Measurements from ENCODE around the gene FOXF2. TPM values are rescaled to one million over a fixed set of nuclear protein-coding genes. Genes with fewer than 3 reads are reported as not detected.

FOXF2 gene
- total RNA-seq, 1 donor from 2014 or later, result 0.12 TPM

DNA sequence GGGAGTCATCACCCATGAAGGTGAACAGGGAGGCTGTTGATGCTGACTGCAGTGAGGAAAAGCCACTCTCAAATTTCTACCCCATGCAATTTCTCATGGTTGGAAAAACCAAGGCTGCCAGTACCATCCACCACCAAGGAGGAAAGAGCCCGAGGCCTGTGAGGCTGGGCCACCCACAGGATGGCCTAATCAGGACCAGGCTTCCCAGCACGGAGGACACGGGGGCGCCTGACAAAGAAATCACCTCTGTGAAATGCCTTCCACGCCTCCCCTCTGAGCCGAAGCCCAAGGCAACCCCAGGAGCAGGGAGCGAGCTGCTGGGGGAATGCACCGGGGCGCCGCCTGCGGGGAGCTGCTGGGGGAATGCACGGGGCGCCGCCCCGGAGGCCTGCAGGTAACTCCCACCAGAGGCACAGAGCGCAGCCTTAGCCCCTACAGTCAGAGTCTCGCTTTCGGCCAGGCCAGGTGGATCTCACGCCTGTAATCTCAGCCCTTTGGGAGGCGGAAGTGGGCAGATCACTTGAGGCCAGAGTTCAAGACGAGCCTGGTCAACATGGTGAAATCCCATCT is 26.9 kb downstream of the FOXF2 start:
- peaks cover 31% of the 10 kb centered on the region for H3K27me3 Mint-ChIP-seq (ENCODE audit: low read depth)
- peaks cover 12% of the 10 kb centered on the region for H3K9me3 Mint-ChIP-seq (ENCODE audit: low read depth)
- H3K36me3 Mint-ChIP-seq (ENCODE audit: low read depth), result peaks cover 2% of the 10 kb centered on the region
- no peak overlapping the region for H3K27ac Mint-ChIP-seq (ENCODE audit: unreplicated experiment)
- no peak for DNase-seq (ENCODE audit: low spot score)
- H3K4me1 Mint-ChIP-seq (ENCODE audit: low read depth), result no peaks in the 10 kb centered on the region
- no peak overlapping the region for H3K4me3 Mint-ChIP-seq (ENCODE audit: unreplicated experiment)
- TF ChIP-seq, protein P1, sequence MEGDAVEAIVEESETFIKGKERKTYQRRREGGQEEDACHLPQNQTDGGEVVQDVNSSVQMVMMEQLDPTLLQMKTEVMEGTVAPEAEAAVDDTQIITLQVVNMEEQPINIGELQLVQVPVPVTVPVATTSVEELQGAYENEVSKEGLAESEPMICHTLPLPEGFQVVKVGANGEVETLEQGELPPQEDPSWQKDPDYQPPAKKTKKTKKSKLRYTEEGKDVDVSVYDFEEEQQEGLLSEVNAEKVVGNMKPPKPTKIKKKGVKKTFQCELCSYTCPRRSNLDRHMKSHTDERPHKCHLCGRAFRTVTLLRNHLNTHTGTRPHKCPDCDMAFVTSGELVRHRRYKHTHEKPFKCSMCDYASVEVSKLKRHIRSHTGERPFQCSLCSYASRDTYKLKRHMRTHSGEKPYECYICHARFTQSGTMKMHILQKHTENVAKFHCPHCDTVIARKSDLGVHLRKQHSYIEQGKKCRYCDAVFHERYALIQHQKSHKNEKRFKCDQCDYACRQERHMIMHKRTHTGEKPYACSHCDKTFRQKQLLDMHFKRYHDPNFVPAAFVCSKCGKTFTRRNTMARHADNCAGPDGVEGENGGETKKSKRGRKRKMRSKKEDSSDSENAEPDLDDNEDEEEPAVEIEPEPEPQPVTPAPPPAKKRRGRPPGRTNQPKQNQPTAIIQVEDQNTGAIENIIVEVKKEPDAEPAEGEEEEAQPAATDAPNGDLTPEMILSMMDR (IDR thresholded peaks at IDR 0.05), result no peak

DNA sequence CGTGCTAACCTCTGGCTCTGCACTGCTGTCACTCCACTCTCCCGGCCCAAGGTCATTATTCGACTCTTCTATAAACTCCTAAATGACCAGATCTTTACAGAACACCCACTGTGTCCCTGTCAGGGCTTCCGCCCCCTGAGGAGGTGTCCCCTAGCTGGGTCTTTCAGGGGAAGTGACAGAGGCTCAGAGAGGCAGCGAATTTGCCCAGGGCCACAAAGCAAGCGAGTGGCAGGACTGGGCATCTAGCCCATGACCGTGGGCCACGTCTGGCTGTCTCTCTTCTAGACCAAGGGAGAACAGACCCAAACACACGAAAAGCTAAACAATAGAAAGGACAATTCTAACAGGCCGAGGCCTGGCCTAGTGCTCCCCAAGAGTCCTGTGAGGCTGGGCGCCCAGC is 27.4 kb downstream of the FOXF2 start:
- DNase-seq (ENCODE audit: low spot score), result no peak
- peaks cover 14% of the 10 kb centered on the region for H3K9me3 Mint-ChIP-seq (ENCODE audit: low read depth)
- peaks cover 2% of the 10 kb centered on the region for H3K36me3 Mint-ChIP-seq (ENCODE audit: low read depth)
- H3K27me3 Mint-ChIP-seq (ENCODE audit: low read depth), result peaks cover 29% of the 10 kb centered on the region
- no peak overlapping the region for H3K4me3 Mint-ChIP-seq (ENCODE audit: unreplicated experiment)
- H3K27ac Mint-ChIP-seq (ENCODE audit: unreplicated experiment), result no peak overlapping the region
- TF ChIP-seq, protein P1 (IDR thresholded peaks at IDR 0.05), result no peak
- no peaks in the 10 kb centered on the region for H3K4me1 Mint-ChIP-seq (ENCODE audit: low read depth)

DNA sequence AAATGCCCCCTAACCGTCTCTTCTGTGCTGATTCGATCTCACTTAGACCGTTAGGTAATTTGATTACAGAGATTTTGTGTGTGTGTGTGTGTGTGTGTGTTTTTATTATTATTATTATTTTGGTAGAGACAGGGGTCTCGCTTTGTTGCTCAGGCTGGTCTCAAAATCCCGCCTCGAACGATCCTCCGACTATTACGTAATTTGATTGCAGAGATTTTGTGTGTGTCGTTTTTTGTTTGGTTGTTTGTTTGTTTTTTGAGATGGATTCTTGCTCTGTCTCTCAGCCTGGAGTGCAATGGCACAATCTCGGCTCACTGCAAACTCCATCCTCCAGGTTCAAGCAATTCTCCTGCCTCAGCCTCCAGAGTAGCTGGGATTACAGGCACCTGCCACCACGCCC is 28.3 kb downstream of the FOXF2 start:
- no peak overlapping the region for H3K27ac Mint-ChIP-seq (ENCODE audit: unreplicated experiment)
- TF ChIP-seq, protein P1 (IDR thresholded peaks at IDR 0.05), result no peak
- DNase-seq (ENCODE audit: low spot score), result no peak
- peaks cover 23% of the 10 kb centered on the region for H3K27me3 Mint-ChIP-seq (ENCODE audit: low read depth)
- H3K36me3 Mint-ChIP-seq (ENCODE audit: low read depth), result peaks cover 2% of the 10 kb centered on the region
- H3K4me1 Mint-ChIP-seq (ENCODE audit: low read depth), result no peaks in the 10 kb centered on the region
- peaks cover 14% of the 10 kb centered on the region for H3K9me3 Mint-ChIP-seq (ENCODE audit: low read depth)
- H3K4me3 Mint-ChIP-seq (ENCODE audit: unreplicated experiment), result no peak overlapping the region

DNA sequence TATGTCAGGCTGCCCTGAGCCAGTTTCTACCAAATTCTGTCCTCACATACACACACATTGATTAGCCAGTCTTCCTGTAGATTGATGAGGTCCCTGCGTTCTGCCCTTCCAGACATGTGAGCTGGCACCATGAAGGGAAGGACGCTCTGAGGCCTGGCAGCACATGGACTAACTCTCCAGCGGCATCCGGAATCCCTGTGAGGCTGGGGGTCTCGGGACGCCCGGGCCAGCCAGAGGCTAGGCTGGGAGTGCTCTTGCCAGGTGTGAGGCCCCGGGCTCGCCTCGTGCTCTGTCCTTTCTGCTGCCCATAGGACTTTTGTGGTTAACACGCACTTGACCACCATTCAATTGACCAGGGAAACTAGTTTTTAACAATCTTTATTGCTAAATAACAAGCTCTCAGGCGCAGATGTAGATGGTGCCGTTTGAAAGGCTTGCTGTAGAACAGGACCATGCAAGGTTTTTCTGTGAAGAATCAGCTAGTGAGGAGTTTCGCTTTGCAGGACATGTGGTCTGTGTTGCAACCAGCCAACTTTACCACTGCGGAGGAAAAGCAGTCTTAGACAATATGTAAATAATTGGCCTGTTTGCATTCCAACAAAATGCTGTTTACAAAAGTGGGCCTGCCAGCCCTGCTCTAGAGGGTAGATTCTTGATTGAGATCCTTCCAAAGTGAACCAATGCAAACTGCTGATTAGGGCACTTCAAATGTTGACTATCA is 29.3 kb downstream of the FOXF2 start:
- Mint-ChIP-seq H3K4me3 (ENCODE audit: unreplicated experiment) (no peak overlapping the region), H3K4me1 (ENCODE audit: low read depth) (no peaks in the 10 kb centered on the region), H3K9me3 (ENCODE audit: low read depth) (peaks cover 14% of the 10 kb centered on the region), H3K27me3 (ENCODE audit: low read depth) (peaks cover 19% of the 10 kb centered on the region), H3K27ac (ENCODE audit: unreplicated experiment) (no peak overlapping the region), H3K36me3 (ENCODE audit: low read depth) (peaks cover 2% of the 10 kb centered on the region)
- no peak for DNase-seq (ENCODE audit: low spot score)
- TF ChIP-seq, protein P1 (IDR thresholded peaks at IDR 0.05), result no peak

DNA sequence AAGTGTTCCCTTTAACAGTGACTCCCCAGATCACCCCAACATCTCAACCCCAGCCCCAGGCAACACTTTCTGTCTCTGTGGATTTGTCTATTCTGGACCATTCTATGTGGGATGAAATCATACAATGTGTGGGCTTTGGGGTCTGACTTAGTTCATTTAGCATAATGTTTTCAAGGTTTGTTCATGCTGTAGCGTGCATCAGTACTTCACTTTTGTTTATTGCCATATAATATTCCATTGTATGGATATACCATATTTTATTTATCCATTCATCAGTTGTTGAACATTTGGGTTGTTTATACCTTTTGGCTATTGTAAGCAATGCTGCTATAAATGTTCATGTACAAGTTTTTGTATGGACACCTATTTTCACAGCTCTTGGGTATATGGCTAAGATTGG is 31.0 kb downstream of the FOXF2 start:
- no peaks in the 10 kb centered on the region for H3K36me3 Mint-ChIP-seq (ENCODE audit: low read depth)
- H3K27ac Mint-ChIP-seq (ENCODE audit: unreplicated experiment), result no peak overlapping the region
- no peak overlapping the region for H3K4me3 Mint-ChIP-seq (ENCODE audit: unreplicated experiment)
- peaks cover 4% of the 10 kb centered on the region for H3K4me1 Mint-ChIP-seq (ENCODE audit: low read depth)
- TF ChIP-seq, protein P1 (IDR thresholded peaks at IDR 0.05), result no peak
- H3K27me3 Mint-ChIP-seq (ENCODE audit: low read depth), result peaks cover 17% of the 10 kb centered on the region
- peaks cover 14% of the 10 kb centered on the region for H3K9me3 Mint-ChIP-seq (ENCODE audit: low read depth)
- DNase-seq (ENCODE audit: low spot score), result no peak

Measured in chondrocyte (in vitro differentiated cells).